Measurements from ENCODE around the gene TMEM203.

TMEM203 gene

DNA sequence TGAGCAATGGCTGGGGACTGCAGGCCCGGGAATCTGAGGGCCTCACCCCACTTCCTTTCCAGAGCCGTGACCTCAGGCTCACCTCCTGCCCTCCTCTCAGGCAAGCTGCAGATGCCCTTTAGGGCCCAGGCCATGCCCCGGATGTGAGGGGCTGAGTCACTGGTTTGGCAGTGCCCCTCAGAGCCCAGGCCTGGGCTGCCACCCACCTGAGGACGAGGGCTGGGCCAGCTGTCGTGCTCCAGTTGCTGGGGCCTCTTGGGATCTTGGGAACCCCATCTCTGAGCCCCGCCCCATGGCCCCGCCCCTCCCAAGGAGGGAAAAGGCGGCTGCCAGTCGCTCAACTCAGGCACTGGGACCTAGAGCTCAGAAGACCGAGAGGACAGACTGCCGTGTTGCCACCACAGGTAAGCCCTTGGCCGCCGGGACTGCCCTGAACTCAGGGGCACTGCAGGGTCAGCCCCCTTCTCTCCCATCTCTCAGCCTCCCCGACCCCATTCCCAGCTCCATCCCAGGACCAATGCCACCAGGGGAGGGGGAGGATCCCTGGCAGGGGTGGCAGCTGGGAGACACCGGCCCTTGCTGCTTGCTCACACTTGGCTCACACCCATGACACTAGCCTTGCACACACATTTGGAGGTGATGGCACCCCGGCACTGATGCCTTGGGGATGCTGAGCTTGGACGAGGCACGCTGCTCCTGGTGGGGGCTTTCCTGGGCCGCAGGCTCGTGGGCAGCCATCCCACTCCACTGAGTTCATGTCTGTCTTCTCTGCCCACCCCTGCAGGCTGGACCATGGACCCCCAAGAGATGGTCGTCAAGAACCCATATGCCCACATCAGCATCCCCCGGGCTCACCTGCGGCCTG lies 19.6 kb upstream of the TMEM203 start, which contains the start of gene CYSRT1:
Gene CYSRT1, plus strand, starts transcription at position 345 of the 865 bp plus-strand sequence. Its CDS starts 448 bp downstream, at position 793.
- H3K4me3 ChIP-seq (ENCODE audit: low read depth, low read length): peak within 1 kb of the TSS; percentile 70
- TF ChIP-seq, protein P1, sequence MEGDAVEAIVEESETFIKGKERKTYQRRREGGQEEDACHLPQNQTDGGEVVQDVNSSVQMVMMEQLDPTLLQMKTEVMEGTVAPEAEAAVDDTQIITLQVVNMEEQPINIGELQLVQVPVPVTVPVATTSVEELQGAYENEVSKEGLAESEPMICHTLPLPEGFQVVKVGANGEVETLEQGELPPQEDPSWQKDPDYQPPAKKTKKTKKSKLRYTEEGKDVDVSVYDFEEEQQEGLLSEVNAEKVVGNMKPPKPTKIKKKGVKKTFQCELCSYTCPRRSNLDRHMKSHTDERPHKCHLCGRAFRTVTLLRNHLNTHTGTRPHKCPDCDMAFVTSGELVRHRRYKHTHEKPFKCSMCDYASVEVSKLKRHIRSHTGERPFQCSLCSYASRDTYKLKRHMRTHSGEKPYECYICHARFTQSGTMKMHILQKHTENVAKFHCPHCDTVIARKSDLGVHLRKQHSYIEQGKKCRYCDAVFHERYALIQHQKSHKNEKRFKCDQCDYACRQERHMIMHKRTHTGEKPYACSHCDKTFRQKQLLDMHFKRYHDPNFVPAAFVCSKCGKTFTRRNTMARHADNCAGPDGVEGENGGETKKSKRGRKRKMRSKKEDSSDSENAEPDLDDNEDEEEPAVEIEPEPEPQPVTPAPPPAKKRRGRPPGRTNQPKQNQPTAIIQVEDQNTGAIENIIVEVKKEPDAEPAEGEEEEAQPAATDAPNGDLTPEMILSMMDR (IDR thresholded peaks at IDR 0.05; ENCODE audit: borderline replicate concordance, insufficient read depth, low read depth, low read length): no peak

DNA sequence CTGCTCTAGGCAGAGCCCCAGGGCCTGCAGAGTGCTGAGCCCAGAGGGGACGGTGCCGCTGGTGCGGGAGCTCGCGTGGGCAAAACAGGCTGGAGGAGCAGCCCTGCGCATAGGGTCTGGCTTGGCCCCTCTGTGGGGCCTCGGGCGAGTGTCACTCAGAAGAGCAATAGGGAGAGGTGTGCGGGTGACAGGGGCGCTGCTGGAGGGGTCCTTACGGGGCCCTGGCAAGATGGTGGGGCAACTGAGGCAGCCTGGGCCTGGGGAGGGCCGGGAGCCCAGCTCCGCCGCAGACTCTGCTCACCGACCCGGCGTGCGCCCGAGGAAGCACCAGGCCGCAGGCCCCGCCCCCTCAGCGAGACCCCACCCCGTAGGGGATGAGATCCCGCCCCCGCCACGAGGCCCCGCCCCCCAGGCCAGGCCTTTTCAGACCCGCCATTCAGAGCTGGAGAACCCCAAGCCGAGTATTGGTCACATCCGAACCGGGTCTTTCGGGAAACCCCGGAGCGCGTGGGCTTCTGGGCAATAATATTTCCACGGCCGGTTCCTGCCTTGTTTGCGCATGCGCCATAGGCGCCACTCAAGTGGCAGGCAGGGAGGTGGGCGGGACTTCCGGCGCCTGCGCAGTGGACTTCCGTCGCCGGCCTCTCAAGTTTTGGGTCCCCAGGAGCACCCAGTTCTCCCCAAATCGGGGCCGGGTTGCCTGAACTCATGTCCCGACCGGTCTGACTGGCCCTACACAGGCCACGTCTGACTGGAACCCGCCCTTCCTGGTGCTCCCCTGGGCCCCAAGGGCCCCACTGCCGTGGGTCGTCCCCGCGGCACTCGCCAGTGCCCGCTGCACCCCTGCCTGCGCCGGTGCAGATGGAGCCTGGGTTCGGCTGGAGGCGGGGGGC lies 17.9 kb upstream of the TMEM203 start:
- H3K4me3 ChIP-seq (ENCODE audit: low read depth, low read length): peak overlapping the region; percentile 70
- TF ChIP-seq, protein P1 (IDR thresholded peaks at IDR 0.05; ENCODE audit: borderline replicate concordance, insufficient read depth, low read depth, low read length): no peak

DNA sequence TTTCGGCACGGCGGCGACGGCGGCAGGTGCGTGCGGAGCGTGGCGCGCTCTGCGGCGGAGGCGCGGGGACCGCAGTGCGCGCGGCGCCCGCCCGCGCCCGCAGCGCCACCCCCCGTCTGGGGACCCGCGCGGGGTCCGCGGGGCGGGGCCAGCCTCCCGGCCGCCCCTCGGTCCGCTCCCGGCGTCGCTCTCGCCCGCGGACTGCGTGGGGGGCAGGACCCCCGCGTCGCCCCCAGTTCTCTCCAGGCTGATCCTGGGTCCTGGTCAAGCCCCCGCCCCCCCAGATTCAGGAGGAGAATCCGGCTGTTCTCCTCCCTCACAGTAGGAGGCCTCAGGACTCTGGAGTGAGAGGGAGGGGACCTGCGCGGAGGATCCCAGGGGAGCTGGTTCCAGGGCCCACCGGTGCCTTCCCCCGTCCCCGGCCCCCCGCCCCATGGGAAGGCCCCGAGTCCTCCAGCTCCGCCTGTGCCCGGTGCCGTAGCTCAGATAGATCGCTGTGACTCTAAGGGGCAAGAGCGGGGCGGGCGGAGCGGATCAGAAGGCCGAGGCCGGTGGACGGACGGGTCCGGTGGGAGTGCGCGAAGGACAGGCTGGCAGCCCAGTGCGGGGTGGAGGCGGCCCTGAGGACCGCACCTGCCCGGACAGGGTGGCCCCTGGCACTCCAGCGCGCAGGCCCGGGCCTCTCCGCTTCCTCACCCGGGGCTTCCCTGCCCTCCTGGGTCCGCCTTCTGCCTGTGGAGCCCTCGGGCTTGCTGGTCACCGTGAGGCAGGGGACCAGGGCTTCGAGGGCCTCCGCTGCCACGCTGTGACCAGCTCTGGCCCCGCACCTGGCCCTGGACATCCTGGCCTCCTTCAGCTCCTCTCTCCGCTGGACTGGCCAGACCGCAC lies 17.0 kb upstream of the TMEM203 start, which contains the start of gene RNF208:
Gene RNF208, minus strand, starts transcription at position 51 of the 888 bp plus-strand sequence. CDS start 1,028 bp downstream, outside the sequence.
- TF ChIP-seq, protein P1 (IDR thresholded peaks at IDR 0.05; ENCODE audit: borderline replicate concordance, insufficient read depth, low read depth, low read length): no peak
- peak within 1 kb of the TSS; percentile 40 for H3K4me3 ChIP-seq (ENCODE audit: low read depth, low read length)

DNA sequence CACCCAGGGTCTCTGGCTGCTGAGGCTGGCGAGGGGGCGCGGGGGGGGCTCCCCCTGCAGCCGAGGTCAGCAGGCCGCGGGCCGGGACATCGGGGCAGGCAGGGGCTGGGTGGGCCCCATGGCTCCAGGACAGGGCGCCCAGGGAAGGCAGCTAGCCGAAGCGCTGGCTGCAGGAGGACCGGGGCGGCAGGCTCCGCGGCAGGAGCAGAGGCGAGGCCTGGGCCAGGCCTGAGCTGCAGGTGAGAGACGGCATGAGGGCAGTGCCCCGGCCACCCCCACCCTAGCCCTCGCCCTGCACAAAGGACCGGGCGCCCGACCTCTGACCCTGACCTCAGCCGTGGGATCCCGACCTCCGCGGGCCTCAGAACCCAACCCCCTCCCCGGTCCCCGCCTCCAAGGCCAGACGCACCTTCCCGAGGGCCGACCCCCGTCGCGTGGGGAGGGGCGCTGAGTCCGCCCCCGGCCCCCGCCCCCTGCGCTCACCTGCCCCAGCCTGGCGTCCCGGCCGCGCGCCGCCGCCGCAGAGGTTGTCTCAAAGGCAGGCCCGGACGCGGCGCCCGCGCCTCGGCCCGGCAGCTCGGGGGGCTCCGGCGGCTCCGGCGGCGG lies 16.2 kb upstream of the TMEM203 start:
- TF ChIP-seq, protein P1 (IDR thresholded peaks at IDR 0.05; ENCODE audit: borderline replicate concordance, insufficient read depth, low read depth, low read length): no peak
- peak overlapping the region; percentile 38 for H3K4me3 ChIP-seq (ENCODE audit: low read depth, low read length)

DNA sequence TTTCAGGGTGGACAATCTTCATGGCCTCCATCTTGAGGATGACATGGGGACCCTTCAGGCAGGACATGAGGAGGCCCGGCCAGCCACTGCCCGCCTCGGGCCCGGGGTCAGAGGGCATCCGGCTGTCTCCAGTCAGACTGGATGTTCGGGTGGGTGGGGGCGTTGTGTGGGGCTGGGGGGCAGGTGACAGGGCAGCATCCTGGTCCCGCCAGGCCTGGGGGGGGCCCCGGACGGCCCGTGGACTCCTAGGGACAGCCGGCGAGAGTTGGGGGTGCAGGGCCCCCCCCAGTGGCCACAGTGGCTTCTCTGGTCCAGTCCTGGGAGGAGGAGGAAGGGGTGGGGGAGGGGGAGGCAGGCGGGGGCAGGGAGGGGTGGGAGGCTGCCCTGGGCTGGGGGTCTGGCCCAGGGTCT lies 15.7 kb upstream of the TMEM203 start:
- TF ChIP-seq, protein P1 (IDR thresholded peaks at IDR 0.05; ENCODE audit: borderline replicate concordance, insufficient read depth, low read depth, low read length): no peak
- no peak overlapping the region for H3K4me3 ChIP-seq (ENCODE audit: low read depth, low read length)

Data from GM12875 (cell line).